GM12864 (cell line): ENCODE data around the gene NHSL2.

Experiments
- DNase-seq: peaks from one replicate; pipeline ENCODE4 v3.0.0-alpha.2; 2011; ENCODE audit warnings: low read depth
- H3K4me3 ChIP-seq: 2 replicates; pipeline ENCODE4 v1.5.1; 2011; ENCODE audit warnings: mild to moderate bottlenecking, low read depth, low read length, control low read depth
- TF ChIP-seq, protein P1 (sequence below): IDR thresholded peaks from 2 replicates; pipeline ENCODE4 v1.5.1; 2011; ENCODE audit warnings: low read depth, mild to moderate bottlenecking, moderate library complexity, low read length, control low read depth, inconsistent platforms; ENCODE audit errors: missing control alignments

Gene NHSL2

DNA sequence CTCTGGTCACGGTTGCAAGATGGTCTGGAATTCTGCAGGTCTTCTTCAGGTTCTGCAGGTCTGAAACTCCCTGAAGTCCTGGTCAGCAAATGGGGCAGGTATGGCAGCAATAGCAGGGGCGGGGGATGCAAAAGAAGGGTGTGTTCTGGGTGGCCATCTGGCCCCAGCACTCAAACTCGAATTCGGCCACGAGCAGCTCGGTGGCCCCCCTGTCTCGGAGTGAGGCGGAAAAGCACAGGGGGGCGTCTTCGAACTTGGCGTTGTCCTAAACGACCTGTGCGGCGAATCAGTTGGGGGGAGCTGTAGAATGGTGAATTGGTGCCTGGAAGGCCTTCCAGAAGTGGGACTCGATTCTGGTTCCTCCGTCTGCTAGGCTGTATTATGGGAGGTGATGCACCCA, 219.0 kb downstream of the NHSL2 start:
- H3K4me3 ChIP-seq: no peak overlapping the region
- DNase-seq: no peak
- TF ChIP-seq, protein P1, sequence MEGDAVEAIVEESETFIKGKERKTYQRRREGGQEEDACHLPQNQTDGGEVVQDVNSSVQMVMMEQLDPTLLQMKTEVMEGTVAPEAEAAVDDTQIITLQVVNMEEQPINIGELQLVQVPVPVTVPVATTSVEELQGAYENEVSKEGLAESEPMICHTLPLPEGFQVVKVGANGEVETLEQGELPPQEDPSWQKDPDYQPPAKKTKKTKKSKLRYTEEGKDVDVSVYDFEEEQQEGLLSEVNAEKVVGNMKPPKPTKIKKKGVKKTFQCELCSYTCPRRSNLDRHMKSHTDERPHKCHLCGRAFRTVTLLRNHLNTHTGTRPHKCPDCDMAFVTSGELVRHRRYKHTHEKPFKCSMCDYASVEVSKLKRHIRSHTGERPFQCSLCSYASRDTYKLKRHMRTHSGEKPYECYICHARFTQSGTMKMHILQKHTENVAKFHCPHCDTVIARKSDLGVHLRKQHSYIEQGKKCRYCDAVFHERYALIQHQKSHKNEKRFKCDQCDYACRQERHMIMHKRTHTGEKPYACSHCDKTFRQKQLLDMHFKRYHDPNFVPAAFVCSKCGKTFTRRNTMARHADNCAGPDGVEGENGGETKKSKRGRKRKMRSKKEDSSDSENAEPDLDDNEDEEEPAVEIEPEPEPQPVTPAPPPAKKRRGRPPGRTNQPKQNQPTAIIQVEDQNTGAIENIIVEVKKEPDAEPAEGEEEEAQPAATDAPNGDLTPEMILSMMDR: no peak

DNA sequence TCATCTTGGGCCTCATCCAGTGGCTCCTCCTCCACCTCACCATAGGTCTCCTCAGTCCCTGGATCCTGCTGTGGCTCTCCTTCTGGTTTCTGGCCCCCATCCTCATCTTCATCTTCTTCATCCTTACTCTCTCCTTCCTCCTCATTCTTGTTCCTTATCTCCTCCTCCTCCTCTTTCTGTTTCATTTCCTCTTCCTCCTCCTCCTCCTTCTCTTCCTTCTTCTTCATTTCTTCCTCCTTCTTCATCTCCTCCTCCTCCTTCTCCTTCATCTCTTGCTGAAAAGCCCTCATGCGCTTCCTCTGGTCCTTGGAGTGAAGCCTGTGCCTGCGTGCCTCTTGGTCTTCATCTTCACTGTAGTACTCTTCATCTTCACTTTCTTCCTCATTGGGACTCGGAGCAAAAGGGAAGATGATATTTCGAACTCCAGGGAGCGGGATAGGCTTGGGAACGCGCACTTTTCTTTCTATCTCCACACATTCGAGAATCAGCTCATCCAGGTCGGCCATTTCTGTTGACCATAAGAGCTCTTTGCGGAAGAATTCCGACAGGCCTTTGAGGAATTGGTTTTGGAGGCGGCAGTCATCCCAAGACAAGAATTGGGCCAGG, 219.6 kb downstream of the NHSL2 start:
- DNase-seq: no peak
- TF ChIP-seq, protein P1: no peak
- no peak overlapping the region for H3K4me3 ChIP-seq

DNA sequence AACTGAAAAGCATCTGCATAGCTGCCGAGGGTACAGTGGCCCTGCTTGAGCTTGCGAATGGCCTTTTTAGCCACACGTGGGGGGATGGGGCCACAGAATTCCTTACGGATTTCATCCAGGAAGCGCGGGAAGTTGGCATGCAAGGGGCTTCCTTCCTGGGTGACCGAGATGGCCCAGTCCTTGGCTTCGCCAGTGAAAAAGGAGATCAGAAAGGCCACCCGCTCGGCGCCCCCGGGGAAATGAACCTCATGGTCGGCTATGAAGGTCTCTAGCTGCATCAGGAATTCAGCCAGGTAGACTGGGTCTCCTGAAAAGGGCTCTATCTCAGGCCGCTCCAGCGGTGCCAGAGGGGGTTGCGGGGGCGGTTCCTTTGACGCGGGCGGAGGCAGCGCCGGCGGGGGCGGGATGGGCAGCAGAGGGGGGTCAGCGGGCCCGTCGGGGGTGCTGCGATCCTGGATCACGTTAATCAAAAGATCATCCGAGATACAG, 220.2 kb downstream of the NHSL2 start:
- H3K4me3 ChIP-seq: no peak overlapping the region
- DNase-seq: no peak
- TF ChIP-seq, protein P1: no peak

DNA sequence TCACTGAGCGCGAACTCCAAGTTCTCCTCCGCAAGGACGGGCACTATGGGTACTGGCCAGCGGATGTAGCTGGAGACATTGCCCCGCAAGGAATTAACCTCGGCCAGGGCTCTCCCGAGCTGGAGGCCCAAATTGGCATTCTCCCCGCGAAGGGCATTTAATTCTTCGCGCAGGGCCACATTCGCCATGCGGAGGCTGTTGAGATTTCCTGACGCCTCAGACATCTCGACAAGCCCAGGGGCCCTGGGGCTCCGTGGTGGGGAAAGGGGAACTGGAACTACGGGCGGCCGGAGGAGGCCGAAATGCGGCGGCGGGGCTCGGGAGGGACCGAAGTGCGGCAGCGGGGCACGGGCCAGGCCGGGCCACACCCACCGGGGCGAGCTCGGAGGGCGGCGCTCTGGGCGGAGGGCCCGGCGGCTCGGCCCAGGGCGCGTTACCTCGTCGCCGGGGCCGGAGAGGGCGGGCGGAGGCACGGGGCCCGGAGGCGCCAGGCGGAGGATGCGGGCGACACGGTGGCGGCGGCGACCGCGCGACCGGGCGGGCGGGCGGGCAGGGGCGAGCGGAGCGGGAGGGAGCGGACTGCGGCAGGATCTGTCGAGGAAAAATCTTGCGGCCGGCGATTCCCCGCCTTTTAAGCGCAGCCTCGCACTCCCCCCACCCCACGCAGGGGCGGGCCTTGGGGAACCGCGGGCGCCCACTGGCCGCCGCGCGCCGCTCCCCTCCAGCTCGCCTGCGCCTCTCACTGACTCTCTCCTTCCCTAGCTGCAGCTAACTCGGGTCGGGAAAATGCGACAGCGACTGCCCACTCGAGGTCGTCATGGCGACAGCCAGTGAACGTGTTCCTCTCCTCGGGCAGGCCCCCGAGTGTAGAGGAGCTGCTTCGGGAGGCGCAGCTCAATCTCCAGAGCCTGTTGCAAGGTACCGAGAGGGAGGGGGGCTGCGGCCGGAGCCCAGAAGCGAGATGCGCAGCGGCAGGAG, 221.0 kb downstream of the NHSL2 start, which contains the start of gene RTL5:
Gene RTL5, minus strand, starts transcription at position 599 of the 978 bp plus-strand sequence.
- TF ChIP-seq, protein P1: no peak
- DNase-seq: no peak
- H3K4me3 ChIP-seq: peak within 1 kb of the TSS; percentile 16

DNA sequence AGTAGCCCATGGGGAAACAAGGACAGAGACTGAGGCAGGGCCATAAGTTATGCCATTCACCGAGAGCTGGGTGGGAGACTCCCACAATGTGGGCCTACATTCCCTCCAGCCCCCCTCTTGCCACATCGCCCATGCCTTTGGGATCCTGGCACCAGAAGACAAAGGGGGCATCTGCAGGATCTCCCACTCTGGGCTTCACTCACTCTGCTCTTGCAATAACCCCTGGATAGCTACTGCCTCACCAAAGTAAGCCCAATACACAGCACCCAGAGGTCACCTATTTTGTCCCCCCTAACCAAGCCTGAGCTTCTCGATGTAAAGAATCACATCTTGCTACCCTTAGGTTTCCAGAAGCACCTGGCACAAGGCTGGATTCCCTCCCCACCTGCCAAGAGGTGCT, 221.8 kb downstream of the NHSL2 start:
- DNase-seq: no peak
- TF ChIP-seq, protein P1: no peak
- H3K4me3 ChIP-seq: no peak overlapping the region

DNA sequence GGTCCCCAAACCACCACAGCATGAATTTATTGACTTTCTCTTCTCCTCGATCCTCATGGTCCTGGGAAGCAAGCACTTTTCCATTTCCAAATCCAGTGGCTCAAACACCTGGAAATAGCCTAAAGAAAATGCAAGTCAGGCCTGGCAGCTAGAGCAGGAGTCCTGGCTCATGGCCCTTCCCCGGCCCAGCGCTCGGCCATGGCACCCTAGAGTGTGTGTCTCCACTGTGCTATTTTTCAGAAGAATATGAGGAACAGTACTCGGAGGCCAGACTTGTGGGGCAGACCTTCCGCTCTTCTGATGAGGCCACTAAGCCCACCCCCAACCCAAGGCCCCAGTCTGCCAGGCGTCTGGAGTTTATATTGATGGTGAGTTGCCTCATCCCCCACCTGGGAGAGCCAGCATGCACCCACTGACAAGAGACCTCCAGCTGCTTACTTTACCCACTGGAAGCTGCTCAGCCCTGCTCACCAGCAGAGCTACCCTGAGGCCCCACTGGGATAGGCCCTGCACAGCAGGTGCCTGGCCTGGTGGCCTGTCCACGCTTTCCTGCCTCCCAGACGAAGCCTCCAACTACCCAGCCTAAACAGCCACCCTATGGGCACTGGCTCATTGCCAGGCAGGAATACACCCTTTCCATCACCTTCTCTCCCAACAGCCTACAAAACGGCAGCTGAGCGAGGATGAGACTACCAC, 223.4 kb downstream of the NHSL2 start:
- DNase-seq: no peak
- TF ChIP-seq, protein P1: no peak
- no peak overlapping the region for H3K4me3 ChIP-seq
